Caco-2 (cell line): ENCODE measurements around the gene MAP1A. TPM values are rescaled to one million over a fixed set of nuclear protein-coding genes. Genes with fewer than 3 reads are reported as not detected.

Experiments
- total RNA-seq: library from RNA; stranded (reverse); gene quantifications from 2 replicates; pipeline ENCODE4 v1.2.3, GENCODE V29; 2022

The MAP1A gene
- total RNA-seq, 1 experiment from 2014 or later, result 0.84 TPM

Other genes with a start within 250 kb of the MAP1A start
- not detected in 2 replicates for gene TGM7, start 215.4 kb upstream of the MAP1A start, total RNA-seq
- 7.4 and 7.9 TPM in 2 replicates for gene LCMT2, start 187.0 kb upstream of the MAP1A start, total RNA-seq
- 39.4 and 43.0 TPM in 2 replicates for gene ZSCAN29, start 146.6 kb upstream of the MAP1A start, total RNA-seq
- 28.4 and 29.2 TPM in 2 replicates for gene TUBGCP4, start 146.5 kb upstream of the MAP1A start, total RNA-seq
- gene TP53BP1, start 24.5 kb upstream of the MAP1A start, total RNA-seq, result 39.8 and 46.8 TPM in 2 replicates
- 36.3 and 38.9 TPM in 2 replicates for gene PPIP5K1, start 72.6 kb downstream of the MAP1A start, total RNA-seq
- gene CKMT1B, start 76.4 kb downstream of the MAP1A start, total RNA-seq, result 0.93 and 1.6 TPM in 2 replicates
- 0.07 TPM in 1 of 2 replicates, not detected in the other for gene STRC, start 101.2 kb downstream of the MAP1A start, total RNA-seq
- 1.4 and 2.4 TPM in 2 replicates for gene CATSPER2, start 131.2 kb downstream of the MAP1A start, total RNA-seq
- gene CKMT1A, start 176.3 kb downstream of the MAP1A start, total RNA-seq, result 1.5 and 3.0 TPM in 2 replicates
- gene PDIA3, start 228.8 kb downstream of the MAP1A start, total RNA-seq, result 545 and 548 TPM in 2 replicates